GM19468 (cell line): ENCODE data around the gene TSGA10.
"Not testable (repeated sequence)": the region's sequence is repeated elsewhere in the genome, so short reads cannot be mapped to it uniquely, and the experiment has no call there.

Experiments used
- ATAC-seq: cut with Tn5 transposase; IDR thresholded peaks from one replicate; pipeline ENCODE4 v1.9.1; 2021; ENCODE audit warnings: mild to moderate bottlenecking, moderate library complexity, moderate number of reproducible peaks; ENCODE audit not compliant: unreplicated experiment; ENCODE audit errors: extremely low read depth

Gene TSGA10, protein sequence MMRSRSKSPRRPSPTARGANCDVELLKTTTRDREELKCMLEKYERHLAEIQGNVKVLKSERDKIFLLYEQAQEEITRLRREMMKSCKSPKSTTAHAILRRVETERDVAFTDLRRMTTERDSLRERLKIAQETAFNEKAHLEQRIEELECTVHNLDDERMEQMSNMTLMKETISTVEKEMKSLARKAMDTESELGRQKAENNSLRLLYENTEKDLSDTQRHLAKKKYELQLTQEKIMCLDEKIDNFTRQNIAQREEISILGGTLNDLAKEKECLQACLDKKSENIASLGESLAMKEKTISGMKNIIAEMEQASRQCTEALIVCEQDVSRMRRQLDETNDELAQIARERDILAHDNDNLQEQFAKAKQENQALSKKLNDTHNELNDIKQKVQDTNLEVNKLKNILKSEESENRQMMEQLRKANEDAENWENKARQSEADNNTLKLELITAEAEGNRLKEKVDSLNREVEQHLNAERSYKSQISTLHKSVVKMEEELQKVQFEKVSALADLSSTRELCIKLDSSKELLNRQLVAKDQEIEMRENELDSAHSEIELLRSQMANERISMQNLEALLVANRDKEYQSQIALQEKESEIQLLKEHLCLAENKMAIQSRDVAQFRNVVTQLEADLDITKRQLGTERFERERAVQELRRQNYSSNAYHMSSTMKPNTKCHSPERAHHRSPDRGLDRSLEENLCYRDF

DNA sequence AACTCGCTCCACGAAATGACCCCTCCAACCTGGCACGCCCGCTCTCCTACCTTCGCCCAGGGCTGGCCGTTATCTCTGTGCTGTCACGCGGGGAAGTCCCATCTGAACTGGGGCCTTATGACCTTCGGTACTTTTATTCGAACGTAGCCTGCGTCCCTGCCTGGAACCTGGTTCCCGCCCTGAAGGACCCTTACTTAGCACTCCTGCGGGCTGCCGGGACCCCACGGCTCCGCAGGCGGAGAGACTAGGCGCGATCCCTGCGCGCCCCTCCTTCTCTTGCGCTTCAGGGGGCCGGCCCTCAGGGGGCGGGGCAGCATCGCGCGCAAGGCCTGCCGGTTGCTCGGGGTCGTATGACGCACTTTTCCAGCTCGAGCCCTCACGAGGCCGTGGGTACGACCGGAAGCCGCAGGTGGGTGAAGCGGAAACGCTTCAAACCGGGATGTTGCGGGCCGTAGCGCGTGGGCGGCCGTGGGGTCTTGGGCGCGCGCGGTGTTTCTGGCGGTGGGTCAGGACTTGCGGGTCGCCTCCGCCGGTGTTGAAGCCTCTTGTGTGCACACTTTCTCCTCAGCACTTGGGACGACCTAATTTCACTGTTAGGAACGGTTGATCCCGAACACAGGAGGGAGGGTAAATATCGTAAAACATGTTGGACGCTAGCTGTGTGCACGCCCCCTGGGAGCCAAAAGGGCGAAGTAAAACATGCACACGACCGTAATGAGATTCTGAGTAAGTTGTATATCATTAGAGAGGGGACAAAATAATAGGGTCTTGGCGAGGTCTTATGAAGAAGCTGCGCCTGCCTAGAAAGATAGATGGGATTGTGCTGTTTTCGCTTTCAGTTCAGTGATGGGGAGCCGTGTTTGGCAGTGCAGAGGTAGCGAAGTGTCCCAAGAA is at the start of gene TSGA10, which contains the start of gene LIPT1:
Gene TSGA10 (minus strand): TSS at position 300 of the 894 bp plus-strand sequence. CDS start 45,503 bp downstream, outside the sequence.
Gene LIPT1 (plus strand): TSS at position 325 of the 894 bp plus-strand sequence. CDS start 6,991 bp downstream, outside the sequence.
- ATAC-seq: peak; percentile 89

DNA sequence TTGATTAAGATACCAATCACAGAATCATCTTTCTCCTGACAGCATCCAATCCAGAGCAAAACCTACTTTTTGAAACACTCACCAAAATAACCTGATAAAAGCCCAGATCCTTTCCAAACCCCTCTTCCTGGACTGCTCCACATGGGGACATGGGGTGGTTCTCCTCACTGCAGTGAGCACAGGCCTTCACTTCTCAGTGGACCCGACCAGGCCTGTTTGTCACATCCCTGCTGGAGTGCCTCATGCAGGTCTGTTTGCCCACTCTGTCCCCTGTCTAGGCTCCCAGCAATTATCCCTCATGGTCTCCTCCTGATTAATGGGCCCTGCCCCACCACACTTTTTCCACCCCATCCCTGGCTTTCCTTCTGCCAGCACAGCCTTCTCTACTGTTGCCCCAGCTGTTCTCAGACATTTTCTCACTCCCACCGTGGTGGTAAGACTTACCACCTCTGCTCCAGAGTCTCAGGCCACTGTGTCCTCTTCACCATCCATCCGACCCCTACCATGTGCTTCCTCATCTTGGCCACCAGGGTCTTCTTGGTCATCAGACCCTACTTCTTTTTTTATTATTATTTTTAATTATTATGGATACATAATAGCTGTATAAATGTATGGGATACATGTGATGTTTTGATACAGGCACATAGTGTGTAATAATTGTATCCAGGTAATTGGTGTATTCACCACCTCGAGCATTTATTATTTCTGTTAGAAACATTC is 47.4 kb upstream of the TSGA10 start:
- ATAC-seq: no peak

DNA sequence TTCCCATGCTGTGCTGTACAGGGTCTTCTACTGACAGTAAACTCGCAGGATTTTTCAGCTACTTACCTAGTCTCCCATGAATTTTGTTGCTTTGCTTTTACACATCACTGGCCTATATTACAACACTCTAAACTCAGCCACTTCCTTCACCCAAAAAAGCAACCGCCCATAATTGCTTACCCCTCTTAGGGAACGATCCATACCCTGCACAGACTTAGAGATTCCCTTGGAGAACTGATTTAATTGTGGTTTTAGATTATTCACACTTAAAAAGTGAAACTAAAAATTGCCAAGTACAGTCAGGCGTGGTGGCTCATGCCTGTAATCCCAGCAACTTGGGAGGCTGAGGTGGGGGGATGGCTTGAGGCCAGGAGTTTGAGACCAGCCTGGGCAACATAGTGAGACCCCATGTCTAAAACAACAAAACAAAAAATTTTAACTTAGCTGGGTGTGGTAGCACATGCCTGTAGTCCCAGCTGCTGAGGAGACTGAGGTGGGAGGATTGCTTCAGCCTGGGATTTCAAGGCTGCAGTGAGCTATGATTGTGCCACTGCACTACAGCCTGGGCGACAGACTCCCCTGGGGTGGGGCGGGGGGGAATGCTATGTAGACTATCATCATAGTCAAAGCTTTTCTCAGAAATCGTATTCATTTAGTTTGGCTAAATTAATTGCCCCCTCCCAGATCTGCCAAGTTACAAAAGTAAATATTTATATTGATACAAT is 45.5 kb upstream of the TSGA10 start:
- no peak for ATAC-seq

DNA sequence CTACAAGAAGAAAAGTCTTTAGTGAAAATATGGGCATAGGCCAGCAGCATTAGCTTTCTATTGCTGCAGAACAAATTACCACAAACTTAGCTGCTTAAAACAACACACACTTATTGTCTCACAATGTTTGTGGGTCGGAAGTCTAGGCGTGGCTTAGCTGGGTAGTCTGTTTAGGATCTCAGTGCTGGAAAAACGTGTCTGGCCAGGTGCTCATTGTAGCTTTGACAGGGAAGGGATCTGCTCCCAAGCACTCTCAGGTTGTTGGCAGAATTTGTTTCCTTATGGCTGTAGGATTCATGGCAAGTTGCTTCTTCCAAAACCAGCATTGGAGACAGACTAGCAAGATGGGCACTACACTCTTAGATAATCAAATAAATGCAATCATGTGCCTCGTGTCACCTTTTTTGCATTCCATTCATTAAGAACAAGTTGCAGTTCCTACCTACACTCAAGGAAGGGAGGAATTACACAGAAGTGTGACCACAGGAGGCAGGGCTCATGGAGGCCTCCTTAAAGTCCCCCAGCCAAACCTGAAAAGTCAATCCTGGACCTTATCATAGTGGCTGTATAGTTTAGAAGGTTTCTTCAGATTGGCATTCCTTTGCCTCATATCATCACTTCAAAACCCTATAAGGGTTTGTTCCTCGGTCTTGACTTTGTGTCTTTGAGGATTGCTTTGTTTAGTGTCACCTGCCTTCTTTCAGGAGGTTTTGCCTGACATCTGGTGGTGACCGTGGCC is 43.5 kb upstream of the TSGA10 start:
- ATAC-seq: no peak

DNA sequence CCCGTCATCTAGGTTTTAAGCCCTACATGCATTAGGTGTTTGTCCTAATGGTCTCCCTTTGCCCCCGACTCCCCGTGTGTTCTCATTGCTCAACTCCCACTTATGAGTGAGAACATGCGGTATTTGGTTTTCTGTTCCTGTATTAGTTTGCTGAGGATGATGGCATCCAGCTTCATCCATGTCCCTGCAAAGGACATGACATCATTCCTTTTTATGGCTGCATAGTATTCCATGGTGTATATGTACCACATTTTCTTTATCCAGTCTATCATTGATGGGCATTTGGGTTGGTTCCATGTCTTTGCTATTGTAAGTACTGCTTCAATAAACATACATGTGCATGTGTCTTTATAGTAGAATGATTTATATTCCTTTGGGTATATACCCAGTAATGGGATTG is 37.6 kb upstream of the TSGA10 start:
- ATAC-seq: not testable (repeated sequence)

DNA sequence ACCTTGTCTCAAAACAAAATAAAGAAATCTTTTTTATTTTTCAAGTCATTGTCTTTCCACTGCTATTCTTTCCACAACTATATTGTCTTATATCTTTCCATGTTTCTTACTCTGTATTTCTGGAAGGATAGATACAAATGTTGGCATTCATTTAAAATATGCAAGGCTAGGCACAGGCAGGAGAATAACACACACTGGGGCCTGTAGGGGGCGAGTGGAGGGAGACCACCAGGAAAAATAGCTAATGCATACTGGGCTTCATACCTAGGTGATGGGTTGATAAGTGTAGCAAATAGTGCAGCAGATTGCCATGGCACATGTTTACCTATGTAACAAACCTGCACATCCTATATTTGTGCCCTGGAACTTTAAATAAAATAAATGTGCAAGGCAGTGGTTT is 35.8 kb upstream of the TSGA10 start:
- no peak for ATAC-seq

DNA sequence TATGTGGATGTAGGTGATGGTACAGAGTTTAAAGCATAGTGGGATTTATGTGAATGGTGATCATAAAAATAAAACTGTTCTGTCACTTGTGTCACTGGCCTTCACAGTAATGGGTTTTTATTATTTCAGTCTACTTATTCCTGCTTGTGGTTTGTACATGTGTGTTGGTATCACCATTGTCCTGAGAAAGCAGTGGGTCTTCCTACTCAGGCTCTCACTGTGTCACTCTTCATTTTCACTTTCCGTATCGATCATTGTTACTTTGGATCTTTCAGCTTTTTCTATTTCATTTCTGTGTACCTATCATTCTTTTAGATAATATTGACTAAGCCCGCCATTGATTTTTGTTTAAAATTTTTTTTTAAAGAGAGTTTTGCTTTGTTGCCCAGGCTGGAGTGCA is 33.6 kb upstream of the TSGA10 start:
- no peak for ATAC-seq

DNA sequence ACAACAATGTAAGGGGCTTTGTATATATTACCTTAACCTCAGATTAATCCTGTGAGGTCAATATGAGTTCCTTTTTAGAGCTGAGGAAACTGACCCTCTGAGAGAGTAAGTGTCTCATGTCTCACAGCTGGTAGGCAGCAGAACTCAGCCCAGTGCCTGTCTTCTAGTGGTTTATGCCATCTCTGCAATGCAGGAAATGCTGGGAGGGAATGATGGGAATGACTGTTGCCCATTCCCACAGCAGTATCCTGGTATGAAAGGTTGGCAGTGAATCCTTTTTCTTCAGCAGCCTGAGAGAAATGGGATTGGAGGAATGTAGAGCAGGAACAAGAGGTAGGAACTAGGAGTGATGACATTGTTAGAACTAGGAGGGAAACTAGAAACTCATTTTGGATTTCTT is 32.3 kb upstream of the TSGA10 start:
- ATAC-seq: no peak

DNA sequence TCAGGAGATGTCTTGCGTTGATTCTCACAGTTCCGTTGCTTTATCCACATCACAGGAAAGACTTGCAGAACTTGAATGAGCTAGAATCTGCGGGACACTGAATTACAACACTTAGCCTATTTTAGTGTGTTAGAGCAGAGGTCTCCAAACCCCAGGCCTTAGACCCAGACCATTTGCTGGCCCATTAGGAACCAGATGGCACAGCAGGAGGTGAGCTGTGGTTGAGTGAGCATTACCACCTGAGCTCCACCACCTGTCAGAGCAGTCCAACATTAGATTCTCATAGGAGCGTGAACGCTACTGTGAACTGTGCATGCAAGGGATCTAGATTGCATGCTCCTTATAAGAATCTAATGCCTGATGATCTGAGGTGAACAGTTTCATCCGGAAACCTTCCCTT is 30.1 kb upstream of the TSGA10 start:
- ATAC-seq: no peak

DNA sequence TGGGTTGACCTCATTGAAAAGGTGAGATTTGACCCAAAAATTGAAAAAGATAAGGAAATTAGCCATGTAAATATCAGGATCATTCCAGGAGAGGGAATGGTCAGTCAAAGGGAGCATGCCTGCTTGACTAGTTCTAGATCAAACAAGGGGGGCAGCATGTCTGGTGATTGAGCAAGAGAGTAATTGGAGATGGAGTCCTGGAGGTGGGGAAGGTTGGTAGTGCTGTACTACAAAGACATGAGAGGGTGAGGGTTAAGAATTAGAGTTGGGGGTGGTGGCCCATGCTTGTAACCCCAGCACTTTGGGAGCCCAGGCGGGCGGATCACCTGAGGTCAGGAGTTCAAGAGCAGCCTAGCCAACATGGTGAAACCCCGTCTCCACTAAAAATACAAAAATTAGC is 28.3 kb upstream of the TSGA10 start:
- ATAC-seq: no peak

DNA sequence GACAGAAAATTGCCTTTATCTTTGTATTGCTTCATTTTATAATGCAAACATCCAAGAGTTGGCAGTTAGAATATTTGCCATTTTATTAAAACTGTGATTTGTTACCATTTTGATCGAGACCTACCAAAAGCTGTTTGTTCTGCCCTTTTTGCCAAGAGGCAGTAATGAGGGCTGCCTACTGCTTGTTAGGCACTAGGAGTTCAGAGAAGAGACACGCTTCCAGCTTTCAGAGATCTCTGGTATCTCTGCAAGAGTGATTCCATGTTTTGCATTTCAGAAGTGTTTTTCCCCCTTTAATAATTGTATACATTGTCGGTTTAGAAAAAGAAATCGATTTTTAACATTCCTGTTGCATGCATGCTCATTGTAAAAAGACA is 26.9 kb upstream of the TSGA10 start:
- no peak for ATAC-seq

DNA sequence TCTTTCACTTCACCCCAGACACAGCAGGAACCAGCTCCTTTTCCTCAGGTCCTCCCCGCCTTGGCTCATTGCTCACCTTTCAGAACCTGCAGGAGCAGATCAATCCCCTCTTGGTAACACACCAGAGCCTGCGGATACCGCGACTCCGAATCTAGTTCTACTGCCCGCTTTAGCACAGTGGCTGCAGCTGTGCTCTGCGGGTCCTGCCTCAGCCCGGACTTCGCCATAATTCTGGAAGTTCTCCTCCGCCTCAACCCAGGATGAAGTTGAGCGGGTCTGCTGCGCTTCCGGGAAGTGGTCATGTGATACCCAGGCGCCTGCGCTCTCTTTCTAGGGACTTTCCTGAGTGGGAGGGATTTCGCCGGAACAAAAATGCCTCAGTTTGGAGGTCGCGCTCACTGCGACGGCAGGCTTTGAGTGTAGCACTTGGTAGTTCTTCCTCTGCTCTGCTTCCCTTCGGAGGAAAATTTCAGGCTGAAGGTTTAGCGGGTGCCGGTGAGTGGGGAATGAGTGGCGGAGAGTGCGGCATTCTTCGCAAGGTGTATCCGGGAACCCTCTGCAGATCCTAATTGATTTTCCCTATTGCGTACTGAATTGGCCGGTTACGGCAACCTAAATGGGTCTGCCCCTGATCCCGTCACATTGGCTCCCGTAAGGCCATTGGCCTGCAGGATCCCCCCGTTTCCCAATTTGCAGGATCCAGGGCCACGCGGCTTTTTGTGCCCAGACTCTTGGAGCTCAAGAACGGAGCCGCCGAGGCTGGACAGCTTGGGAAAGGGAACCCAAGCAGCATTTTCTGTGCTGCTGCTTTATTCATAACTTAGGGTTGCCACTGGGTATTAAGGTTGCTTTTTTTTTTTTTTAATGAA is 26.2 kb upstream of the TSGA10 start, which contains the start of the genes MITD1 and MRPL30:
Gene MITD1 (minus strand): TSS at position 304 of the 869 bp plus-strand sequence. CDS start 77 bp downstream, at position 227.
Gene MRPL30 (plus strand): TSS at position 430 of the 869 bp plus-strand sequence. CDS start 5,020 bp downstream, outside the sequence.
- ATAC-seq: peak; percentile 78

DNA sequence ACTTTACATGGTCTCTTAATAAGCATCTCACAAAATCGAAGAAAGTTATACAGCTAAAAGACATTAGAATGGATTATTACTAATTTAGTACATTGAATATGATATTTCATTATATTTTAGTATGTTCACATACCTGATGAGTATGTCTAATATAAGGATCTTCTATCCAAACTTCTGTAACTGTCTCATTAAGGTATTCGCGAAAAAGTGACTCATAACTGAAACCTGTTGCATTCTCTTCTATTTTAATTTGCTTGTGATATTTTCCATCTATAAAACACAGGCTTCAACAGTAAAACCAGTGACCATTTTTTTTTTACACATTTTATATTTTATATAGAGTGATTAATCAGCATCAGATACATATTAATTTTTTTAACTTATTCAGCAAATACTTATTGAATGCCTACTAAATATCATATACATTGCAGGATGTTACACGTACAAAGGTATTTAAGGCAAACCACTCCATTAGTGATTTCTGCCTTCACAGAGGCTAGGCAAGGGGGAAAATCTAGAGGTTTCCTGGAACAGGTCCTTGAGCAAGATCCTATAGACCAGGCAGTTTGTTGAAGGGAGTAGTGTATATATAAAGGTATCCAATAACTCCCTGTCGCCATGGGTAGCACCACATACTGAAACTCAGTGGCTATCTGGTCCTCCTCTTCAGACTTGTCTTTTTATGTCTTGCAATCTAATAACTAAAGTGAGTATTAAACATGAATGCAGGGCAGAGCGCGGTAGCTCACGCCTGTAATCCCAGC is 16.8 kb upstream of the TSGA10 start:
- ATAC-seq: no peak

DNA sequence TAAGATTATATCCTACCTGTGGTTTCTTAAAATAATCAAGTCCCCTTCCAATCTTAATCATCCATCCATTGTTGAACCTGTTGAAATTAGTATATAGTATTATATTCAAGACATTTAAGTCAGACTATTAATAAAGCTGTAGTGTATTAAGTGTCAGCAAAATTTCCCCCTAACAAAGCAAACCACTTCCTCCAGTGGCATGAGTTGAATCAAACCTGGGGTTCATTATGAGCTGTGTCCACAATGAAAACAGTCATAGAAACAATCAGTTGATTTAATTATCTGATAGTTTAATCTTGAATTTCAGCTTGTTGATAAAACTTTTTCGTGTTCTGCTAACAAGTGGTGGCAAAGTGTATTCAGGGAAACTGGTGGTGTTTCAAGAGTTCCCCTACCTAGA is 14.8 kb upstream of the TSGA10 start:
- ATAC-seq: no peak

DNA sequence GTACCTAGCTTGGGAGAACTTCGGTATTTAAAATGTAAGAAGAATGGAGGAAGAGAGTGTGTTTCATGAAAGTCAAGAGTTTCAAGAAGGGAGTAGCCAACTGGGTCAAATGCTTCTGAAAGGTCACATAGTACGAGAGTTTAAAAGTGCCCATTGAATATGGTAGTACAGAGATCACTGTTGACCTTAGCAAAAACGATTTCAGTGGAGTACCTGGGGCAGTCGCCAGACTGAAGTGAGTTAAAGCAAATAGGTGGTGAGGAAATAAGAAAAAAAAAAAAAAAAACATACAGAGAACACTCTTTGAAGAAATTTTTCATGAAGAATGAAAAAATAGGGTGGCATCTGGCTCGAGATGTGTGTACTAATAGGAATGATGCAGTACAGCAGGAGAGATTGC is 11.5 kb upstream of the TSGA10 start:
- no peak for ATAC-seq

DNA sequence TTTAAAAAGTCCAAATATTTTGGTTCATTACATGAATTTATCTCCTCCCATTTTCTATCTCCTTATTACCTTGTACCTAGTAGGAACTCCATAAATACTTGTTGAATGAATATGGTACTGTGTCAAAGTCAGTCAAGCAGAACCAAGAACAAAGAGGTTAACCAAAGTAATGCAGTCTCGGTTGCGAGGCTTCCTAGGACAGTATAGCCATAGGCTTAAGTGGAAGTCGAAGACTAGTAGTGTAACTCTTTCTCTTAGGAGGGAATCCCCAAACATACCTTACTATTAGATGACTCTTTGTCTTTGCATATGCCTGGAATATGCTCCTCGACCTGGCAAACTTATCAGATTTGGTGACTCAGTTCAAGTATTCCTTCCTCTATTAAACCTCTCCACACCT is 4.9 kb upstream of the TSGA10 start:
- ATAC-seq: no peak

DNA sequence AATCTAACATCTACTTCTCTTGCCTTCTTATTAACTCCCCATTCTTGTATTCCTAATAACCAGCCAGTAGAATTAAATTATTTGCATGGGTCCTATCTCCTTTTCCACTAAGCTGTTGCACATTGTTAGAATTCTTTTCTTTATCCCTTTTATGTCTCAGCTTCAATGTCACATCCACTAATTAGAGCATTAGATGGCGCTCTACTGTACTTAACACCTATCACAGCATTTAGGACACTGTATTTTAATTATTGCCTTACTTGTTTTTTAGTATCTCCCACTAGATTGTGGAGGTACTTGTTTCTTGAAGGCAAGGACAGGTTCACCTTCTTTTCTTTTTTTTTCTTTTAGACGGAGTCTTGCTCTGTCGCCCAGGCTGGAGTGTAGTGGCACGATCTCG is 3.9 kb upstream of the TSGA10 start:
- ATAC-seq: no peak
